ENCODE results near the gene RAP1A. TPM values are rescaled to one million over a fixed set of nuclear protein-coding genes. Genes with fewer than 3 reads are reported as not detected.

Gene RAP1A
- polyA plus RNA-seq, 3 donors = 41.2 to 79.1 (median 75.3) TPM

GRCh38 chr1:111658622-111659021 lies 39.0 kb downstream of the RAP1A start:
- intact Hi-C loops (cut with micrococcal nuclease) = loop anchor here in 1 of 2 donors (10.0 kb wide), 1 partner anchor 174 kb away; no protein-coding TSS in a partner anchor
- no peak overlapping the region for H3K4me3 ChIP-seq (replicated peaks in 1 of 3; ENCODE audit: low read depth in 2 of 3, low read length in 3 of 3)
- peaks cover 100% of the 10 kb centered on the region for H4K20me1 ChIP-seq (ENCODE audit: insufficient read depth, low read length)
- Mint-ChIP-seq H3K27me3 (ENCODE audit: low read depth in 3 of 3) (peaks cover 0 to 2% (median 0%) of the 10 kb centered on the region in 3 donors), H3K4me1 (peaks cover 44% of the 10 kb centered on the region), H3K27ac (no peak overlapping the region), H3K9me3 (peaks cover 0 to 2% (median 0%) of the 10 kb centered on the region in 7 donors), H3K4me3 (no peak overlapping the region), H3K36me3 (peaks cover 3% of the 10 kb centered on the region in 2 donors)
- H3K79me2 ChIP-seq (ENCODE audit: insufficient read depth, low read length) = peaks cover 100% of the 10 kb centered on the region
- TF ChIP-seq CTCF (IDR thresholded peaks at IDR 0.05) = no peak
- no peak overlapping the region for H3K4me2 ChIP-seq (replicated peaks; ENCODE audit: extremely low read depth, low read length, poor library complexity, severe bottlenecking)
- DNase-seq = no peak
- WGBS (ENCODE audit: insufficient coverage) = 92% methylated on average over 3 of the region's 5 CpGs
- no peaks in the 10 kb centered on the region for H3K36me3 ChIP-seq (replicated peaks in 1 of 2; ENCODE audit: control insufficient read depth in 1 of 2, insufficient read depth in 2 of 2, low read length in 2 of 2)
- H3K27ac ChIP-seq (ENCODE audit: low read depth in 1 of 2, low read length in 2 of 2) = no peak overlapping the region
- no peak overlapping the region for H3K9ac ChIP-seq (ENCODE audit: insufficient read depth, low read length, poor library complexity, severe bottlenecking)
- no peak overlapping the region for H2AFZ ChIP-seq (ENCODE audit: insufficient read depth, low read depth, low read length, poor library complexity, severe bottlenecking)
- no peaks in the 10 kb centered on the region for H3K9me3 ChIP-seq (replicated peaks in 1 of 2; ENCODE audit: control insufficient read depth in 1 of 2, insufficient read depth in 1 of 2, low read length in 2 of 2)
- H3K4me1 ChIP-seq (ENCODE audit: control insufficient read depth in 1 of 2, insufficient read depth in 2 of 2, low read length in 2 of 2) = peaks cover 31 to 51% of the 10 kb centered on the region in 2 donors
- no peaks in the 10 kb centered on the region for H3K27me3 ChIP-seq (ENCODE audit: control insufficient read depth in 2 of 2, insufficient read depth in 2 of 2, low read length in 2 of 2)

GRCh38 chr1:111660204-111661150 lies 40.9 kb downstream of the RAP1A start:
- no peak overlapping the region for H3K27ac Mint-ChIP-seq
- Histone ChIP-seq H4K20me1 (ENCODE audit: insufficient read depth, low read length) (peaks cover 100% of the 10 kb centered on the region), H3K9ac (ENCODE audit: insufficient read depth, low read length, poor library complexity, severe bottlenecking) (no peak overlapping the region), H3K4me1 (ENCODE audit: control insufficient read depth in 1 of 2, insufficient read depth in 2 of 2, low read length in 2 of 2) (peaks cover 19 to 44% of the 10 kb centered on the region in 2 donors), H3K4me3 (replicated peaks in 1 of 3; ENCODE audit: low read depth in 2 of 3, low read length in 3 of 3) (no peak overlapping the region), H3K27me3 (ENCODE audit: control insufficient read depth in 2 of 2, insufficient read depth in 2 of 2, low read length in 2 of 2) (no peaks in the 10 kb centered on the region), H3K9me3 (replicated peaks in 1 of 2; ENCODE audit: control insufficient read depth in 1 of 2, insufficient read depth in 1 of 2, low read length in 2 of 2) (no peaks in the 10 kb centered on the region), H3K4me2 (replicated peaks; ENCODE audit: extremely low read depth, low read length, poor library complexity, severe bottlenecking) (no peak overlapping the region), H2AFZ (ENCODE audit: insufficient read depth, low read depth, low read length, poor library complexity, severe bottlenecking) (no peak overlapping the region), H3K79me2 (ENCODE audit: insufficient read depth, low read length) (peaks cover 100% of the 10 kb centered on the region), H3K36me3 (replicated peaks in 1 of 2; ENCODE audit: control insufficient read depth in 1 of 2, insufficient read depth in 2 of 2, low read length in 2 of 2) (no peaks in the 10 kb centered on the region), H3K27ac (ENCODE audit: low read depth in 1 of 2, low read length in 2 of 2) (peak overlapping the region in 1 of 2 donors; percentile 36)
- H3K9me3 Mint-ChIP-seq = peaks cover 0 to 2% (median 0%) of the 10 kb centered on the region in 7 donors
- no peak overlapping the region for H3K4me3 Mint-ChIP-seq
- peaks cover 0 to 6% of the 10 kb centered on the region in 2 donors for H3K36me3 Mint-ChIP-seq
- peaks cover 0 to 2% (median 0%) of the 10 kb centered on the region in 3 donors for H3K27me3 Mint-ChIP-seq (ENCODE audit: low read depth in 3 of 3)
- TF ChIP-seq CTCF (IDR thresholded peaks at IDR 0.05) = no peak
- intact Hi-C loops (cut with micrococcal nuclease) = no loop called here
- 10% methylated on average over 3 of the region's 5 CpGs for WGBS (ENCODE audit: insufficient coverage)
- H3K4me1 Mint-ChIP-seq = peaks cover 43% of the 10 kb centered on the region
- DNase-seq = no peak

Data from CD14-positive monocyte (primary cell).